IMR-90 (cell line): ENCODE measurements around the gene MAD2L2. TPM values are rescaled to one million over a fixed set of nuclear protein-coding genes. Genes with fewer than 3 reads are reported as not detected.

Experiments
- ATAC-seq: fragments of 200-7000 bp; cut with Tn5 transposase; 2 replicates; pipeline ENCODE4 v1.9.1; 2020; ENCODE audit warnings: low read depth, mild to moderate bottlenecking, moderate library complexity
- BruUV-seq: library from RNA; stranded (reverse); fragments of 400-500 nt; replicated peaks from 2 replicates; lab custom pipeline; 2021; lab: Mats Ljungman, UMichigan
- CTCF ChIA-PET: fragments of 300-600 bp; formaldehyde crosslinking; extraction: SDS; loops from one replicate; lab custom pipeline; 2021; ENCODE audit warnings: antibody characterized with exemption; lab: Yijun Ruan, JAX
- POLR2A ChIA-PET: fragments of 300-600 bp; sonication (Branson Sonifier 250); formaldehyde crosslinking; loops from one replicate; lab custom pipeline; 2022; ENCODE audit warnings: antibody characterized with exemption; ENCODE audit not compliant: unreplicated experiment; lab: Charles Lee
- DNase-seq: peaks from one replicate; pipeline ENCODE4 v3.0.0; 2013
- H2AFZ ChIP-seq: replicated peaks from 2 replicates; pipeline ENCODE3; 2013; ENCODE audit warnings: low read length, mild to moderate bottlenecking; ENCODE audit not compliant: poor library complexity
- H2AK5ac ChIP-seq: 2 replicates; pipeline ENCODE4 v1.6.1; 2013; ENCODE audit warnings: low read depth, low read length, inconsistent platforms
- H2AK9ac ChIP-seq: replicated peaks from 2 replicates; pipeline ENCODE3; 2013; ENCODE audit warnings: mild to moderate bottlenecking, low read depth, low read length, moderate library complexity; ENCODE audit not compliant: poor library complexity
- H2BK120ac ChIP-seq: 2 replicates; pipeline ENCODE4 v1.6.1; 2013; ENCODE audit warnings: low read depth, low read length, inconsistent platforms
- H2BK15ac ChIP-seq: 3 replicates; pipeline ENCODE4 v1.6.1; 2013; ENCODE audit warnings: low read depth, low read length, inconsistent platforms
- H2BK20ac ChIP-seq: 2 replicates; pipeline ENCODE4 v1.6.1; 2013; ENCODE audit warnings: low read depth, mild to moderate bottlenecking, inconsistent platforms, low read length, moderate library complexity
- H2BK5ac ChIP-seq: 2 replicates; pipeline ENCODE4 v1.6.1; 2013; ENCODE audit warnings: mild to moderate bottlenecking, low read depth, low read length, inconsistent platforms; ENCODE audit not compliant: poor library complexity, severe bottlenecking
- H3K14ac ChIP-seq: replicated peaks from 2 replicates; pipeline ENCODE4 v1.6.1; 2013; ENCODE audit warnings: low read depth, low read length, inconsistent platforms
- H3K18ac ChIP-seq: 2 replicates; pipeline ENCODE4 v1.6.1; 2013; ENCODE audit warnings: low read depth, low read length, control low read depth
- H3K23ac ChIP-seq: 2 replicates; pipeline ENCODE4 v1.6.1; 2013; ENCODE audit warnings: low read depth, low read length, inconsistent platforms
- H3K27ac ChIP-seq: 2 replicates; pipeline ENCODE4 v1.5.1; 2013; ENCODE audit warnings: mild to moderate bottlenecking, control low read depth, low read length; ENCODE audit not compliant: insufficient read depth
- H3K27me3 ChIP-seq: 2 replicates; pipeline ENCODE4 v1.6.1; 2013; ENCODE audit warnings: low read length; ENCODE audit not compliant: control insufficient read depth, insufficient read depth
- H3K36me3 ChIP-seq: 2 replicates; pipeline ENCODE4 v1.6.1; 2013; ENCODE audit warnings: low read length, mixed read lengths; ENCODE audit not compliant: control insufficient read depth, insufficient read depth
- H3K4ac ChIP-seq: 2 replicates; pipeline ENCODE4 v1.6.1; 2013; ENCODE audit warnings: low read depth, low read length, inconsistent platforms
- H3K4me1 ChIP-seq: 2 replicates; pipeline ENCODE4 v1.6.1; 2013; ENCODE audit warnings: low read length, mixed read lengths; ENCODE audit not compliant: control insufficient read depth, insufficient read depth
- H3K4me2 ChIP-seq: 2 replicates; pipeline ENCODE4 v1.6.1; 2013; ENCODE audit warnings: low read depth, mild to moderate bottlenecking, control low read depth, low read length, moderate library complexity
- H3K4me3 ChIP-seq: 2 replicates; pipeline ENCODE4 v1.5.1; 2013; ENCODE audit warnings: low read depth, mild to moderate bottlenecking, control low read depth, low read length, moderate library complexity; ENCODE audit not compliant: insufficient read depth
- H3K56ac ChIP-seq: 2 replicates; pipeline ENCODE4 v1.6.1; 2013; ENCODE audit warnings: low read length, inconsistent platforms; ENCODE audit not compliant: insufficient read depth; ENCODE audit errors: extremely low read depth
- H3K79me1 ChIP-seq, 2 experiments: 2 replicates each; pipeline ENCODE4 v1.6.1; 2013; ENCODE audit warnings: low read length in 2 of 2, inconsistent platforms in 1 of 2, low read depth in 1 of 2
- H3K9ac ChIP-seq: 2 replicates; pipeline ENCODE4 v1.6.1; 2013; ENCODE audit warnings: low read depth, low read length, control low read depth
- H3K9me1 ChIP-seq: 2 replicates; pipeline ENCODE4 v1.6.1; 2013; ENCODE audit warnings: low read length, inconsistent platforms; ENCODE audit not compliant: insufficient read depth
- H3K9me3 ChIP-seq: 2 replicates; pipeline ENCODE4 v1.6.1; 2013; ENCODE audit warnings: low read length; ENCODE audit not compliant: control insufficient read depth, insufficient read depth
- H4K20me1 ChIP-seq: 2 replicates; pipeline ENCODE4 v1.6.1; 2013; ENCODE audit warnings: low read length, inconsistent platforms; ENCODE audit not compliant: insufficient read depth
- H4K5ac ChIP-seq: 2 replicates; pipeline ENCODE4 v1.6.1; 2013; ENCODE audit warnings: mild to moderate bottlenecking, low read depth, low read length, control low read depth
- H4K8ac ChIP-seq, 2 experiments: 2 replicates each; pipeline ENCODE4 v1.6.1; 2013; ENCODE audit warnings: low read depth in 2 of 2, low read length in 2 of 2, control low read depth in 1 of 2, inconsistent platforms in 1 of 2
- H4K91ac ChIP-seq: 2 replicates; pipeline ENCODE4 v1.6.1; 2013; ENCODE audit warnings: low read depth, low read length, inconsistent platforms; ENCODE audit not compliant: insufficient read depth
- CHD1 ChIP-seq: IDR thresholded peaks from 2 replicates; pipeline ENCODE4 v1.6.1; 2012; ENCODE audit warnings: low read depth, low read length, improper control_type of control experiment
- ELK1 ChIP-seq: fragments of 150-350 bp; IDR thresholded peaks from 2 replicates; pipeline ENCODE4 v1.6.1; 2016; ENCODE audit warnings: low read depth, mild to moderate bottlenecking, low read length, moderate library complexity, borderline replicate concordance
- POLR2A ChIP-seq: IDR thresholded peaks from 2 replicates; pipeline ENCODE4 v1.6.1; 2012; ENCODE audit warnings: mild to moderate bottlenecking, low read depth, low read length
- RCOR1 ChIP-seq: IDR thresholded peaks from 2 replicates; pipeline ENCODE4 v1.6.1; 2012; ENCODE audit warnings: mild to moderate bottlenecking, low read length, improper control_type of control experiment; ENCODE audit not compliant: insufficient replicate concordance
- WGBS, 2 experiments: methylation state at CpG; one replicate each; pipeline versions ENCODE4 v1.1.5 to v1.1.7; 2013; ENCODE audit warnings: missing lambda C conversion rate in 2 of 2; ENCODE audit not compliant: insufficient read length in 1 of 2; ENCODE audit errors: extremely low coverage in 2 of 2; 5-methylcytosine and 5-hydroxymethylcytosine counted together
- dilution Hi-C: fragments of 300-500 bp; cut with HindIII; formaldehyde crosslinking; loops from one replicate; pipeline ENCODE4 v1.14.3; 2018; ENCODE audit warnings: low sequenced_read_pairs; ENCODE audit not compliant: unreplicated experiment
- in situ Hi-C: fragments of 300-500 bp; cut with MboI; formaldehyde crosslinking; loops from 3 replicates; pipeline ENCODE4 v1.14.3; 2019; ENCODE audit warnings: low sequenced_read_pairs, inconsistent platforms, mixed read lengths
- intact Hi-C: fragments of 100-400 bp; cut with micrococcal nuclease; formaldehyde crosslinking; loops from 2 replicates; pipeline ENCODE4 v1.10.0; 2022
- polyA plus RNA-seq, 3 experiments: library from polyadenylated mRNA; depleted of rRNA; stranded (reverse); fragments of >200 nt; gene quantifications; 2 replicates each; pipeline ENCODE4 v1.2.3, GENCODE V29; 2012; ENCODE audit warnings: low replicate concordance in 1 of 3
- total RNA-seq: library from RNA; depleted of rRNA; stranded (reverse); fragments of >200 nt; gene quantifications from 2 replicates; pipeline ENCODE4 v1.2.3, GENCODE V29; 2012

The MAD2L2 gene
- total and polyA plus RNA-seq, 2 of the 4 experiments (the other 2 are of a cell fraction): 44.6 to 70.9 TPM

GRCh38 chr1:11685210-11685752 is 4.3 kb upstream of the MAD2L2 start:
- H4K5ac ChIP-seq: no peak overlapping the region
- 75% methylated on average over 2 of the region's 7 CpGs; no CpG with 5 or more reads in 1 of the 2 experiments for WGBS, 2 experiments
- DNase-seq (no peak), ATAC-seq (no peak)
- peaks cover 3% of the 10 kb centered on the region for H3K4me1 ChIP-seq
- no peaks in the 10 kb centered on the region for H3K9me3 ChIP-seq
- dilution Hi-C loops: no loop called here
- no peak overlapping the region for H3K14ac ChIP-seq
- H3K9me1 ChIP-seq: no peaks in the 10 kb centered on the region
- no peak overlapping the region for H2BK5ac ChIP-seq
- H4K8ac ChIP-seq: no peak overlapping the region
- no peak overlapping the region for H2BK15ac ChIP-seq
- H3K4ac ChIP-seq: no peak overlapping the region
- H3K4me3 ChIP-seq: no peak overlapping the region
- ChIA-PET CTCF (interaction anchor here (0.5 kb wide), 1 partner anchor 13 kb away, joined by 3 read pairs; no protein-coding TSS in a partner anchor), POLR2A (no interaction called here)
- H4K20me1 ChIP-seq: no peaks in the 10 kb centered on the region
- H3K23ac ChIP-seq: no peak overlapping the region
- no peak overlapping the region for H4K91ac ChIP-seq
- intact Hi-C loops: no loop called here
- H2AFZ ChIP-seq: no peak overlapping the region
- no peak overlapping the region for H3K27ac ChIP-seq
- no peak overlapping the region for H2BK120ac ChIP-seq
- peaks cover 0 to 5% of the 10 kb centered on the region in 2 experiments; a peak in 2 of 4 replicates for H3K79me1 ChIP-seq
- no peak overlapping the region for H3K18ac ChIP-seq
- no TSS peak for BruUV-seq
- peaks cover 16% of the 10 kb centered on the region for H3K27me3 ChIP-seq
- no peak overlapping the region for H2BK20ac ChIP-seq
- TF ChIP-seq POLR2A (no peak), RCOR1 (no peak), ELK1 (no peak), CHD1 (no peak)
- H2AK9ac ChIP-seq: no peak overlapping the region
- no peaks in the 10 kb centered on the region for H3K36me3 ChIP-seq
- in situ Hi-C loops: no loop called here
- no peak overlapping the region for H3K9ac ChIP-seq
- no peak overlapping the region for H2AK5ac ChIP-seq
- no peak overlapping the region for H3K56ac ChIP-seq
- no peak overlapping the region for H3K4me2 ChIP-seq
